Uterus (tissue), 4 donors: Measurements from ENCODE around the gene PCDHGA1. TPM values are rescaled to one million over a fixed set of nuclear protein-coding genes. Genes with fewer than 3 reads are reported as not detected.

Experiments used
- DNase-seq, 2 donors: peaks; one replicate each; pipeline ENCODE4 v3.0.0-alpha.2; 2019 to 2020
- H3K27ac ChIP-seq, 2 donors: fragments of 200-600 bp; sonication (generic); 1 replicate in 1 of 2; 2 replicates in 1 of 2; pipeline ENCODE4 v1.5.1; 2016 to 2018
- H3K27me3 ChIP-seq, 2 donors: fragments of 200-600 bp; sonication (generic); one replicate each; pipeline ENCODE4 v1.5.1; 2018 to 2019; ENCODE audit warnings: control low read depth in 1 of 2
- H3K36me3 ChIP-seq, 2 donors: fragments of 200-600 bp; sonication (generic); one replicate each; pipeline ENCODE4 v1.5.1; 2019; ENCODE audit warnings: control low read depth in 1 of 2
- H3K4me1 ChIP-seq, 2 donors: fragments of 200-600 bp; sonication (generic); one replicate each; pipeline ENCODE4 v1.5.1; 2018 to 2019; ENCODE audit warnings: control low read depth in 1 of 2
- H3K4me3 ChIP-seq, 2 donors: fragments of 200-600 bp; sonication (generic); 1 replicate in 1 of 2; 2 replicates in 1 of 2; pipeline ENCODE4 v1.5.1; 2018 to 2019; ENCODE audit warnings: mild to moderate bottlenecking in 1 of 2
- H3K9me3 ChIP-seq, 2 donors: fragments of 200-600 bp; sonication (generic); one replicate each; pipeline ENCODE4 v1.5.1; 2019; ENCODE audit warnings: control low read depth in 1 of 2
- POLR2A ChIP-seq, 2 donors: fragments of 450-650 bp; IDR thresholded peaks; one replicate each; pipeline ENCODE4 v1.6.1; 2016; ENCODE audit warnings: antibody characterized with exemption in 2 of 2, mild to moderate bottlenecking in 1 of 2, moderate library complexity in 1 of 2
- intact Hi-C: fragments of 100-400 bp; cut with DNase I; formaldehyde crosslinking; loops from one replicate; pipeline ENCODE4 v1.15.1; 2023; ENCODE audit warnings: low total_unique reads
- total RNA-seq, 4 donors: library from RNA; depleted of rRNA in 3 of 4; stranded (reverse); fragments of >200 nt in 3 of 4; gene quantifications; one replicate each; pipeline versions ENCODE4 v1.1.0 to v1.2.4, GENCODE V29; 2014 to 2023
- TF ChIP-seq, protein P1 (sequence below), 4 experiments: fragments of 200-600 bp in 2 of 4; fragments of 450-650 bp in 2 of 4; sonication (generic) in 2 of 4; IDR thresholded peaks; one replicate each; pipeline ENCODE4 v1.5.1; 2016 to 2019; ENCODE audit warnings: antibody characterized with exemption in 4 of 4, mild to moderate bottlenecking in 2 of 4, moderate library complexity in 1 of 4
- donor health status: DM: yes; HTN: yes; CAD: no.

Gene PCDHGA1
- total RNA-seq, 4 donors from 2014 or later, result under 0.01 to 3.3 (median 1.5) TPM

DNA sequence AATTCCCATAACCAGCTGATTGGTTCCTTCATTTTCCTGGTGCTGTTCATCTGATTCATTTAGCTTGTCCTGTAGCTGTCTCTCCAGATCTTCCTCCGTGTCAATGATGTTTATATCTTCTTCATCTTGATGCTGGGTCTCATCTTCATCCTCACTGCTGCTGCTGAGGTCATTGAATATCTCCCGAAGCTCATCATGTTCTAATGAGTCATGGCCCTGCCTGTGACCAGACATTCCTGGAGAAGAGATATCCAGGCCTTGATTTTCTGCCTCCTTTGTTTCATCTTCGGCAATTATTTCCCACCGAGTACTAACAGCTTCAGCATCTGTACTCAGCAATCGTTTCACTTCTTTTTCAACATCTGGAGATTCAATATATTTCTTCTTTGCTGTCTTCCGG lies 11.1 kb upstream of the PCDHGA1 start:
- no peaks in the 10 kb centered on the region for H3K27me3 ChIP-seq
- H3K4me3 ChIP-seq, result no peak overlapping the region
- intact Hi-C loops, result no loop called here
- H3K9me3 ChIP-seq, result peaks cover 14 to 67% of the 10 kb centered on the region in 2 donors
- TF ChIP-seq, protein P1, sequence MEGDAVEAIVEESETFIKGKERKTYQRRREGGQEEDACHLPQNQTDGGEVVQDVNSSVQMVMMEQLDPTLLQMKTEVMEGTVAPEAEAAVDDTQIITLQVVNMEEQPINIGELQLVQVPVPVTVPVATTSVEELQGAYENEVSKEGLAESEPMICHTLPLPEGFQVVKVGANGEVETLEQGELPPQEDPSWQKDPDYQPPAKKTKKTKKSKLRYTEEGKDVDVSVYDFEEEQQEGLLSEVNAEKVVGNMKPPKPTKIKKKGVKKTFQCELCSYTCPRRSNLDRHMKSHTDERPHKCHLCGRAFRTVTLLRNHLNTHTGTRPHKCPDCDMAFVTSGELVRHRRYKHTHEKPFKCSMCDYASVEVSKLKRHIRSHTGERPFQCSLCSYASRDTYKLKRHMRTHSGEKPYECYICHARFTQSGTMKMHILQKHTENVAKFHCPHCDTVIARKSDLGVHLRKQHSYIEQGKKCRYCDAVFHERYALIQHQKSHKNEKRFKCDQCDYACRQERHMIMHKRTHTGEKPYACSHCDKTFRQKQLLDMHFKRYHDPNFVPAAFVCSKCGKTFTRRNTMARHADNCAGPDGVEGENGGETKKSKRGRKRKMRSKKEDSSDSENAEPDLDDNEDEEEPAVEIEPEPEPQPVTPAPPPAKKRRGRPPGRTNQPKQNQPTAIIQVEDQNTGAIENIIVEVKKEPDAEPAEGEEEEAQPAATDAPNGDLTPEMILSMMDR (IDR thresholded peaks at IDR 0.05), result no peak
- TF ChIP-seq POLR2A (IDR thresholded peaks at IDR 0.05), result no peak
- no peak for DNase-seq
- H3K36me3 ChIP-seq, result no peaks in the 10 kb centered on the region
- no peaks in the 10 kb centered on the region for H3K4me1 ChIP-seq
- H3K27ac ChIP-seq, result no peak overlapping the region

DNA sequence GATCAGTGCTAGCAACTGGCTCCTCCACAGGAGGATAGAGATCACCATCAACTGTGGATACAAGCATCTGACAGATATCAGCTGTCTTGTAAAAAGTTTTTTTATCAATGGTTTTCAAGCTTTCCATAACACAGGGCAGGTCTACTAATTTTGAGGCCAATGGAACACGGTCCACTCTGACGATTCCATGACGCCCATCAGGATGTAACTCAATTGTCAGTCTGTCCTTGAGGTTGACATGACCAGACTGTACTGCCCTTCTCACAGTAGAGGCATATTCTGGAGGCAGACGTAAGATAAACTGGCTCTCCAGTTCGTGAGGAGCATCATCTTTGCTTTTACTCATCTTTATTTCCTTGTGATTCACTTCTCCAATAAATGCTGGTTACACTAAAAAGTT lies 10.6 kb upstream of the PCDHGA1 start:
- H3K4me3 ChIP-seq, result peak overlapping the region; percentile 62 to 72
- no peaks in the 10 kb centered on the region for H3K27me3 ChIP-seq
- DNase-seq, result no peak
- intact Hi-C loops, result no loop called here
- H3K4me1 ChIP-seq, result no peaks in the 10 kb centered on the region
- H3K36me3 ChIP-seq, result no peaks in the 10 kb centered on the region
- peak overlapping the region in 1 of 2 donors; percentile 92 for H3K27ac ChIP-seq
- H3K9me3 ChIP-seq, result peaks cover 14 to 62% of the 10 kb centered on the region in 2 donors
- TF ChIP-seq, protein P1 (IDR thresholded peaks at IDR 0.05), result no peak
- TF ChIP-seq POLR2A (IDR thresholded peaks at IDR 0.05), result no peak

DNA sequence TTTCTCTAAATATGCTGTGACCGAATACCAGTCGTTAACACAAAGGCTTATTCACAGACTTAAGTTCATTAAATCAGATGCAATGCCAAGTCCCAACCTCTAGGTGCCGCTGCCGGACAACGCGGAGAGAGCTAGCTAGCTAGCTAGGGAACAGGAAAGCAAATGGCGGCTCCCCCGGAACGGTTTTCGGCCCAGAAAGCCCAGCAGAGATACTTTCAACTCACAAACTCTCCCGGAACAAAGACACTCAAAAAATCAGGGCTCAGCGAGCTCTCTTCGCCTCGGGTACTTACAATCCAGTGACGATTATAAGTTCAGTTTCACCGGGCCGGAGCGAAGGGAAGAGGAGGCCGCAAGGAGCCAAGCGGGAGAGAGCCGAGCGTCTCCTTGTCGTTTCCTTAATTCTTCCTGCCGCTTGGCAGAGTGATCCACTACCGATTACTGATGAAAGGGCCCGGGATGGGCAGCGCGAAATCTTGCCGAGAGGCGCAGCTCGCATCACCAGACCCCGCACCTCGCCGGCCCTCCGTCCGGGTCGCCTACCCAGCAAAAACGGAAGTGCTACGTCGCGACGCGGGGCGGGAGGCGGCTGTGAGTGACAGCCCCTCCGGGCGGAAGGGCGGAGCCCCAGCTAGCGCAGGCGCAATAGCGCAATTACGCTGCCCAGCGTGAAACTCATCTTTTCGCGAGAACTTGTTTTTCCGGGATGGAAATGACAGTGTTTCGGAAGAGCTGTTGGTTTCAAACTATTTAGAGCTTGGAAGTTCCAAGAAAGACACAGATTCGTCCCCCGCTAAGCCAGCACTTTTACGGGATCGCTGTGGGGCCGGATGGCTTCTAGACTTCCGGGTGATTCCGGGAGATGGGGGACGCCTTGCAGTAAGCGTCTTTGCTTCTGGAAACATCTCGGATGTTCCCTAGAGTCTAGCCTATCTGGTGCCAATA lies 9.8 kb upstream of the PCDHGA1 start, which contains the start of gene TAF7:
TSS of gene TAF7 (minus strand) at position 560 of the 945 bp plus-strand sequence. CDS start 740 bp downstream, outside the sequence.
- intact Hi-C loops, result no loop called here
- H3K36me3 ChIP-seq, result no peaks in the 10 kb centered on the region
- H3K27ac ChIP-seq, result peak within 1 kb of the TSS; percentile 92 to 94
- H3K27me3 ChIP-seq, result no peaks in the 10 kb centered on the region
- TF ChIP-seq, protein P1 (IDR thresholded peaks at IDR 0.05), result peak; percentile 56 to 85 (median 66)
- TF ChIP-seq POLR2A (IDR thresholded peaks at IDR 0.05), result peak; percentile 84 to 94
- no peaks in the 10 kb centered on the region for H3K4me1 ChIP-seq
- H3K4me3 ChIP-seq, result peak within 1 kb of the TSS; percentile 62 to 72
- H3K9me3 ChIP-seq, result peaks cover 14 to 54% of the 10 kb centered on the region in 2 donors
- peak; percentile 86 to 90 for DNase-seq

DNA sequence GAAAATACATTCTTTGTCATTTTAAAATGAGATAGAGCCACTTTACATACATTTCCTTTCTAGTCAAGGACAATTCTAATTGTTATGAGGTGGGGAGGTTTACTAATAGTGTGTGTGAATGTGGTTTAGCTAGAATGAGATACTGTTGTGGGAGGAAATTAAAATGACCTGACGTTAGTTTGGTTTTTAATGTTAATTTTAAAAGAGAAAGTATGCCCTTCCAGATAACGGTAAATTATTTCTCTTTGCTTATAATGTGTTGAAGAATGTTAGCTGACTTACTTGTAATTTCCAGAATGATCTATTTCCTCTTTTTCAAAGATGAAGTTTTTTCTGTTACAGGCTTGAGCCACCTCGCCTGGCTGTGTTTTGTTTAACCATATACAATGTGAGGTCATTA lies 8.1 kb upstream of the PCDHGA1 start:
- intact Hi-C loops, result no loop called here
- H3K9me3 ChIP-seq, result peaks cover 14 to 36% of the 10 kb centered on the region in 2 donors
- no peak for TF ChIP-seq POLR2A (IDR thresholded peaks at IDR 0.05)
- TF ChIP-seq, protein P1 (IDR thresholded peaks at IDR 0.05), result no peak
- no peak overlapping the region for H3K4me3 ChIP-seq
- H3K4me1 ChIP-seq, result no peaks in the 10 kb centered on the region
- no peaks in the 10 kb centered on the region for H3K27me3 ChIP-seq
- DNase-seq, result no peak
- H3K36me3 ChIP-seq, result no peaks in the 10 kb centered on the region
- no peak overlapping the region for H3K27ac ChIP-seq
